Neural cell (in vitro differentiated cells): ENCODE data around the gene SLC13A3. TPM values are rescaled to one million over a fixed set of nuclear protein-coding genes. Genes with fewer than 3 reads are reported as not detected.

Source experiments
- H2AFZ ChIP-seq: fragments of 200-600, 300-800 bp; sonication (generic), shearing (Covaris generic); 2 replicates; pipeline ENCODE4 v1.6.0; 2014; ENCODE audit warnings: low read depth, mild to moderate bottlenecking, antibody characterized with exemption, low read length, moderate library complexity
- H3F3A ChIP-seq: fragments of 200-600 bp; shearing (Covaris generic); 2 replicates; pipeline ENCODE4 v1.6.1; 2016; ENCODE audit warnings: mild to moderate bottlenecking, moderate library complexity, mixed read lengths, antibody characterized with exemption, low read length; ENCODE audit not compliant: insufficient read depth, poor library complexity, severe bottlenecking
- H3K27ac ChIP-seq: fragments of 200-600, 300-800 bp; sonication (generic), shearing (Covaris generic); 2 replicates; pipeline ENCODE4 v1.5.1; 2014; ENCODE audit warnings: mild to moderate bottlenecking, low read length, moderate library complexity
- H3K27me3 ChIP-seq: fragments of 300-800, 200-600 bp; sonication (generic), shearing (Covaris generic); 2 replicates; pipeline ENCODE4 v1.6.0; 2014; ENCODE audit warnings: mild to moderate bottlenecking, low read depth, low read length, moderate library complexity; ENCODE audit not compliant: insufficient read depth
- H3K36me3 ChIP-seq: fragments of 300-800, 200-600 bp; sonication (generic), shearing (Covaris generic); 2 replicates; pipeline ENCODE4 v1.5.1; 2014; ENCODE audit warnings: mild to moderate bottlenecking, antibody characterized with exemption, low read length, moderate library complexity; ENCODE audit not compliant: insufficient read depth
- H3K4me2 ChIP-seq: fragments of 300-800, 200-600 bp; sonication (generic), shearing (Covaris generic); 2 replicates; pipeline ENCODE4 v1.6.0; 2014; ENCODE audit warnings: mild to moderate bottlenecking, low read length
- H3K4me3 ChIP-seq: fragments of 300-800, 200-600 bp; sonication (generic), shearing (Covaris generic); 2 replicates; pipeline ENCODE4 v1.5.1; 2014; ENCODE audit warnings: mild to moderate bottlenecking, low read length, moderate library complexity
- H3K79me2 ChIP-seq: fragments of 200-600 bp; shearing (Covaris generic); replicated peaks from 2 replicates; pipeline ENCODE4 v1.6.0; 2014; ENCODE audit warnings: mild to moderate bottlenecking, low read length, moderate library complexity; ENCODE audit not compliant: insufficient read depth
- H3K9ac ChIP-seq: fragments of 300-800, 200-600 bp; sonication (generic), shearing (Covaris generic); 2 replicates; pipeline ENCODE4 v1.6.1; 2016; ENCODE audit warnings: mild to moderate bottlenecking, low read length, mixed read lengths
- H3K9me2 ChIP-seq: fragments of 200-600 bp; shearing (Covaris generic); 2 replicates; pipeline ENCODE4 v1.6.1; 2016; ENCODE audit warnings: mild to moderate bottlenecking, low read length, mixed read lengths; ENCODE audit not compliant: insufficient read depth
- H3K9me3 ChIP-seq: fragments of 200-600, 300-800 bp; sonication (generic), shearing (Covaris generic); 2 replicates; pipeline ENCODE4 v1.6.1; 2016; ENCODE audit warnings: mild to moderate bottlenecking, mixed run types, low read length, moderate library complexity, mixed read lengths
- H4K20me1 ChIP-seq: fragments of 200-600 bp; shearing (Covaris generic); 2 replicates; pipeline ENCODE4 v1.6.1; 2016; ENCODE audit warnings: mild to moderate bottlenecking, mixed run types; ENCODE audit not compliant: insufficient read depth
- EZH2 ChIP-seq: fragments of 200-600, 300-800 bp; shearing (Covaris generic), sonication (generic); IDR thresholded peaks from 2 replicates; pipeline ENCODE4 v1.6.1; 2014; ENCODE audit warnings: antibody characterized with exemption, low read length, borderline replicate concordance, mild to moderate bottlenecking; ENCODE audit not compliant: insufficient read depth, poor library complexity, severe bottlenecking
- MXI1 ChIP-seq: fragments of 450-650 bp; conservative IDR thresholded peaks from 2 replicates; pipeline ENCODE4 v1.6.1; 2014; ENCODE audit warnings: antibody characterized with exemption, mild to moderate bottlenecking; ENCODE audit not compliant: poor library complexity, severe bottlenecking
- POLR2AphosphoS5 ChIP-seq: IDR thresholded peaks from 2 replicates; pipeline ENCODE4 v1.6.1; 2012
- RAD21 ChIP-seq: fragments of 450-650 bp; conservative IDR thresholded peaks from 2 replicates; pipeline ENCODE4 v1.6.1; 2014; ENCODE audit warnings: antibody characterized with exemption, mild to moderate bottlenecking, moderate library complexity
- REST ChIP-seq: IDR thresholded peaks from 2 replicates; pipeline ENCODE4 v1.6.1; 2012; ENCODE audit warnings: borderline replicate concordance
- SMC3 ChIP-seq: fragments of 450-650 bp; conservative IDR thresholded peaks from 2 replicates; pipeline ENCODE4 v1.6.1; 2014; ENCODE audit warnings: antibody characterized with exemption, mild to moderate bottlenecking, moderate library complexity; ENCODE audit not compliant: poor library complexity
- polyA plus RNA-seq: library from polyadenylated mRNA; depleted of rRNA; stranded (reverse); fragments of >200 nt; gene quantifications from 2 replicates; pipeline ENCODE4 v1.2.3, GENCODE V29; 2014

SLC13A3 gene
- polyA plus RNA-seq, 1 donor from 2014 or later = 5.5 TPM

DNA sequence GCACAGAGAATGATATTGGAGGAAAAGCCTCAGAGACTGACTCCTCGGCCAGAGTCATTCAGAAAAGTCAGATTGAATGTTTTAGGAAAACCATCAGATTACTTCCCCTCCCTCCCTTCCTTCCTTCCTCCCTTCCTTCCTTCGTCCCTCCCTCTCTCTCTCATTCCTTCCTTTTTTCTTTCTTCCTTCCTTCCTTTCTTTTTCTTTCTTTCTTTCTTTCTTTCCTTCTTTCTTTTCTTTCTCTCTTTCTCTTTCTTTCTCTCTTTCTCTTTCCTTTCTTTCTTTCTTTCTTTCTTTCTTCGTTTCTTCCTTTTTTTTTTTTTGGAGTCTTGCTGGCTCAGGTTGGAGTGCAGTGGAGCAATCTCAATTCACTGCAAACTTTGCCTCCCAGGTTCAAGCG, 108.2 kb downstream of the SLC13A3 start:
- Histone ChIP-seq H3K79me2 (no peaks in the 10 kb centered on the region), H3K9me2 (no peaks in the 10 kb centered on the region), H2AFZ (no peak overlapping the region), H3K4me2 (no peak overlapping the region), H3K9ac (no peak overlapping the region), H3F3A (no peaks in the 10 kb centered on the region), H4K20me1 (no peaks in the 10 kb centered on the region), H3K9me3 (no peaks in the 10 kb centered on the region), H3K27me3 (no peaks in the 10 kb centered on the region), H3K36me3 (no peaks in the 10 kb centered on the region), H3K4me3 (no peak overlapping the region), H3K27ac (no peak overlapping the region)
- TF ChIP-seq POLR2AphosphoS5 (no peak), EZH2 (no peak), SMC3 (no peak), RAD21 (no peak), MXI1 (no peak)

- H3K4me2 ChIP-seq = no peak overlapping the region
- no peaks in the 10 kb centered on the region for H3K9me3 ChIP-seq
- H3F3A ChIP-seq = no peaks in the 10 kb centered on the region
- H2AFZ ChIP-seq = no peak overlapping the region
- no peaks in the 10 kb centered on the region for H3K36me3 ChIP-seq
- H4K20me1 ChIP-seq = no peaks in the 10 kb centered on the region
- H3K79me2 ChIP-seq = no peaks in the 10 kb centered on the region
- H3K9ac ChIP-seq = no peak overlapping the region
- no peaks in the 10 kb centered on the region for H3K27me3 ChIP-seq
- TF ChIP-seq POLR2AphosphoS5 = no peak
- TF ChIP-seq RAD21 = no peak
- no peak for TF ChIP-seq MXI1
- TF ChIP-seq REST = no peak
- no peaks in the 10 kb centered on the region for H3K9me2 ChIP-seq
- no peak overlapping the region for H3K27ac ChIP-seq
- no peak overlapping the region for H3K4me3 ChIP-seq
These were observed 109.9 kb downstream of the SLC13A3 start for GRCh38 chr20:46541229-46541935.

GRCh38 chr20:46539113-46539512, 112.1 kb downstream of the SLC13A3 start:
- Histone ChIP-seq H3K36me3 (no peaks in the 10 kb centered on the region), H3K27me3 (no peaks in the 10 kb centered on the region), H3K9ac (no peak overlapping the region), H3K4me3 (no peak overlapping the region), H3F3A (no peaks in the 10 kb centered on the region), H3K9me3 (no peaks in the 10 kb centered on the region), H3K4me2 (no peak overlapping the region), H2AFZ (no peak overlapping the region), H3K9me2 (no peaks in the 10 kb centered on the region), H4K20me1 (no peaks in the 10 kb centered on the region), H3K79me2 (no peaks in the 10 kb centered on the region), H3K27ac (no peak overlapping the region)
- no peak for TF ChIP-seq EZH2
